C4-2B (cell line): ENCODE results near the gene CYREN.
"Not testable (repeated sequence)": the region's sequence is repeated elsewhere in the genome, so short reads cannot be mapped to it uniquely, and the experiment has no call there.

Experiments used
- H3K27ac ChIP-seq: fragments of 450-650 bp; 2 replicates; pipeline ENCODE4 v1.5.1; 2017
- CTCF ChIP-seq: fragments of 450-650 bp; conservative IDR thresholded peaks from 2 replicates; pipeline ENCODE4 v1.5.1; 2017; ENCODE audit warnings: mild to moderate bottlenecking
- ZFX ChIP-seq: fragments of 450-650 bp; IDR thresholded peaks from 2 replicates; pipeline ENCODE4 v1.6.1; 2017

The CYREN gene

GRCh38 chr7:135128931-135129330, 41.6 kb downstream of the CYREN start:
- no peak overlapping the region for H3K27ac ChIP-seq
- TF ChIP-seq ZFX (no peak), CTCF (no peak)

- H3K27ac ChIP-seq, result not testable (repeated sequence)
Observed at GRCh38 chr7:135124631-135125030, 45.9 kb downstream of the CYREN start.

- TF ChIP-seq ZFX (no peak), CTCF (no peak)
- H3K27ac ChIP-seq, result no peak overlapping the region
Observed at GRCh38 chr7:135121868-135122267, 48.6 kb downstream of the CYREN start.

- no peak for TF ChIP-seq CTCF
- no peak for TF ChIP-seq ZFX
- H3K27ac ChIP-seq, result no peak overlapping the region
Observed at GRCh38 chr7:135117096-135117495, 53.4 kb downstream of the CYREN start.
